Subcutaneous preadipocyte (primary cell): Measurements from ENCODE around the gene TRAPPC2B. TPM values are rescaled to one million over a fixed set of nuclear protein-coding genes. Genes with fewer than 3 reads are reported as not detected.

Experiments
- total RNA-seq: library from RNA; depleted of rRNA; stranded (reverse); fragments of >200 nt; gene quantifications from 2 replicates; pipeline ENCODE4 v1.2.3, GENCODE V29; 2012

TRAPPC2B gene
- 4.5 and 7.3 TPM in 2 replicates for total RNA-seq

DNA sequence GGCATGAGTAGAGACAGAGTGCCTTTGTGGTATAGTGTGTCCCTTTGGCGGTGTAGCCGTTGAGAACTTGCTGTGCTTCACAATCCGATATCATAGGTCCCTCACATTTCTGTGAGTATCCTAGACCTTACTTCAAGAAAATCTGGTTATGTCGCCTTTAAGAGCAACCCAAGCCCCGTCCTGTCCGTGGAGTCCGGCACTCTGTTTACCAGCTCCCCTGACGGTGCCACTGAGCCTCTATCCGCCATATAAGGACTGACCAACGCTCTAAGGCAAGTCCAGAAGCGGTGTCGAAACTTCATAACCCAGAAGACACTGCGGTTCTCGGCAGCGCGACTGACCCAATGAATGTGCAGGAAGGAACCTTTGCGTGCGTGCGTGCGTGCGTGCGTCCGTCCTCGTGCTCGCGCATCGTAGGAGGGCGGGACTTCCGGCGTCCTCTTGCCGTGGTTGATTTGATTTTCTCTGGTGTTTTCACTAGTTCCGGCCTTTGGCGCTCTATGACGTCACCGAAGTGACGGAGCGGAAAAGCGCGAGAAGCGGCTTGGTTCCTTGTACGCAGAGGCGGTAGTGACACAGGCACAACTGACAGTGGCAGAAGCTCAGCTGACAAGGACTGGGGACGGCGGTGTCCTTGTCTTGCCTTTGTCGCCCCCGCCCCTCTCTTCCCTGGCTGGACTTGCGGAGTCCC is at the start of gene TRAPPC2B, which contains the start of gene ZNF547:
TRAPPC2B (plus strand) TSS at position 555 of the 691 bp plus-strand sequence. CDS start 1,283 bp downstream, outside the sequence.
ZNF547 (plus strand) TSS at position 555 of the 691 bp plus-strand sequence. CDS start 5,005 bp downstream, outside the sequence.

GRCh38 chr19:57320180-57321084 is 42.9 kb upstream of the TRAPPC2B start, which contains the start of gene ZNF543:
Gene ZNF543 (plus strand): TSS chr19:57320472. CDS start chr19:57320854, 382 bp downstream.

GRCh38 chr19:57350877-57351805 is 12.2 kb upstream of the TRAPPC2B start, which contains the start of gene ZNF304:
Gene ZNF304 (plus strand): TSS chr19:57351271. CDS start chr19:57351665, 394 bp downstream.

DNA sequence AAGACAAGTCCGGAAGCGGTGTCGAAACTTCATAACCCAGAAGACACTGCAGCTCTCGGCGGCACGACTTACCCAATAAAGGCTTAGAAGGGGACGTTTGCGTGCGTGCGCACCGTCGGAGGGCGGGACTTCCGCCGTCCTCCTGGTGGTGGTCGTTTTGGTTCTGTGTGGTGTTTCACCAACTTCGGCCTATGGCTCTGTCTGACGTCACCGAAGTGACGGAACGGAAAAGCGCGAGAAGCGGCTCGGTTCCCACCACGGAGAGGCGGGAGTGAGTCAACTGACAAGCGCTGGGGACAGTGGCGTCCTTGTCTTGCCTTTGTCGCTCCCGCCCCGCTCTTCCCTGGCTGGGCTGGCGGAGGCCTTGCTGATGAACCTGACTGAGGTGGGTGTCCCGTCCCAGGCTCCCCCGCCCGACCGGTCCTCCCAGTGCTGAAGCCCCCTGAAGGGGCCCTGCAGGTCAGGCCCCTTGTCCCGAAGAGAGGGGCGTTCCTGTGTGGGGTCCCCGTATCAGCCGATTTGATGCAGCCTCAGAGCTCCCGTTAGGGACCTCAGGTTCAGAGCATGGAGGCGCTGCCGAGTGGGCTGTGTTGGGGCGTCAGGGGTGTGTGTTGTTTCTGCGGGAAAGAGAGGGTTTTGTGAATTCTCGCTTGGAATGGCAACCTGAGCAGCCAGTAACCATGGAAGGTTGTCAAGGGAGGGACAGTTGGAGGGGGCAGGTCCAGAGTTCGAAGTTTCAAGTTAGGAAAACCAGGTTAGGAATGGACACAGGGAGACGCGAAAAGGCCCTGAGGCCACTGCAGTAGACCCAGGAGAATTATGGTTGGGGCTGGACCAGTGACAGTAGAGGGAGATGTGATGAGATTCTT is 26.6 kb downstream of the TRAPPC2B start, which contains the start of gene ZNF548:
ZNF548 (plus strand) TSS at position 125 of the 869 bp plus-strand sequence; CDS start at position 371, 246 bp downstream.

DNA sequence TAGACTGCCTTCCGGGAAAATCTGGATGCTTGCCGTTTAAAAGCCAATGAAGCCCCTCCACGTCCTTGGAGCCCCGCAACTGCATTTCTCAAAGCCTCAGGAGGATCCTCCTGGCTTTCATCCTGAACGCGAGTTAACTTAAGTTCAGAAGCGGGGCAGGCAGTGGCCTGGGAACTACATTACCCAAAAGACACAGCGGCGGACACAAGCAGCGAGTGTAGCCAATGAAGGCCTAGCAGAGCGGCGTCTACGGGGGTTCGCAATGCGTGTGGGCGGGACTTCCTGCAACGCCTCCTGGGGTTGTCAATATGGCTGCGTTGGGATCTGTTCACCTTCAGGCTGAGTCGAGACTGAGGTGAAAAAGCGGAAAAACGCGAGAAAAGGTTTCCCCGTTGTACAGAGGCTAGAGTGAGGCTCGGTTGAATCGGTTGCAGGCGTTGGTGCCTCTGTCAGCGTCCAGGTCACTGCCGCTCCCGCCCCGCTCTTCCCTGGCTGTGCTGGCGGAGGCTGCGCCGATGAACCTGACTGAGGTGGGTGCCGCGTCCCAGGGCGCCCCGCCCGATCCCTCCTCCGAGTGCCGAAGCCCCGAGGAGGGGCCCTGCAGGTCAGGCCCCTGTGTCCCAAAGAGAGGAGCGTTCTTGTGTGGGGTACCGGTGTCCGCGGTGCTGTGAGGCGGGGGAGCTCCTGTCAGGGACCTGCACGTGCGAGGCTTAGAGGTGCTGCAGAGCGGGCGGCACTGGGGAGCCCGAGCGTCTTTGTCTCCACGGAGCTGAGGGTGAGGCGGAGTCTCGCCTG is 47.7 kb downstream of the TRAPPC2B start, which contains the start of gene ZNF17:
ZNF17 (plus strand) TSS at position 285 of the 795 bp plus-strand sequence. CDS start 2,455 bp downstream, outside the sequence.

Other genes with a start within 250 kb of the TRAPPC2B start
- not detected in 2 replicates for gene USP29, start 243.6 kb upstream of the TRAPPC2B start, total RNA-seq
- not detected in 2 replicates for gene ZIM3, start 218.3 kb upstream of the TRAPPC2B start, total RNA-seq
- not detected in 2 replicates for gene DUXA, start 196.1 kb upstream of the TRAPPC2B start, total RNA-seq
- 12.5 and 18.4 TPM in 2 replicates for gene ZNF264, start 172.1 kb upstream of the TRAPPC2B start, total RNA-seq
- gene AURKC, start 132.5 kb upstream of the TRAPPC2B start, total RNA-seq, result 0.39 and 0.73 TPM in 2 replicates
- gene ZNF805, start 122.9 kb upstream of the TRAPPC2B start, total RNA-seq, result 16.2 and 17.4 TPM in 2 replicates
- gene ZNF460, start 83.1 kb upstream of the TRAPPC2B start, total RNA-seq, result 44.2 and 54.4 TPM in 2 replicates
- gene ZNF543, start 43.1 kb upstream of the TRAPPC2B start, total RNA-seq, result 5.9 and 7.0 TPM in 2 replicates
- 6.2 and 6.5 TPM in 2 replicates for gene ZNF304, start 12.3 kb upstream of the TRAPPC2B start, total RNA-seq
- 0.73 and 1.8 TPM in 2 replicates for gene ZNF547, start within 50 bp of the TRAPPC2B start, total RNA-seq
- gene ZNF548, start 26.3 kb downstream of the TRAPPC2B start, total RNA-seq, result 10.9 and 11.0 TPM in 2 replicates
- 7.3 and 8.8 TPM in 2 replicates for gene ZNF17, start 47.6 kb downstream of the TRAPPC2B start, total RNA-seq
- 5.9 and 10.9 TPM in 2 replicates for gene ZNF749, start 71.8 kb downstream of the TRAPPC2B start, total RNA-seq
- gene VN1R1, start 93.6 kb downstream of the TRAPPC2B start, total RNA-seq, result under 0.01 and 0.39 TPM in 2 replicates
- 7.0 and 10.4 TPM in 2 replicates for gene ZNF772, start 114.0 kb downstream of the TRAPPC2B start, total RNA-seq
- gene ZNF419, start 124.2 kb downstream of the TRAPPC2B start, total RNA-seq, result 5.7 and 7.3 TPM in 2 replicates
- 8.0 and 8.5 TPM in 2 replicates for gene ZNF773, start 136.4 kb downstream of the TRAPPC2B start, total RNA-seq
- 1.8 and 2.5 TPM in 2 replicates for gene ZNF549, start 163.8 kb downstream of the TRAPPC2B start, total RNA-seq
- gene ZNF550, start 196.3 kb downstream of the TRAPPC2B start, total RNA-seq, result 5.1 and 5.9 TPM in 2 replicates
- 3.3 and 4.8 TPM in 2 replicates for gene ZNF416, start 215.4 kb downstream of the TRAPPC2B start, total RNA-seq
- 4.4 and 4.9 TPM in 2 replicates for gene ZIK1, start 220.6 kb downstream of the TRAPPC2B start, total RNA-seq
- 2.2 and 2.7 TPM in 2 replicates for gene ZNF530, start 236.3 kb downstream of the TRAPPC2B start, total RNA-seq